GM21825 (cell line): ENCODE data around the gene MFAP5.
"Not testable (repeated sequence)": the region's sequence is repeated elsewhere in the genome, so short reads cannot be mapped to it uniquely, and the experiment has no call there.

Experiments used
- ATAC-seq: cut with Tn5 transposase; IDR thresholded peaks from one replicate; pipeline ENCODE4 v1.9.1; 2021; ENCODE audit warnings: mild to moderate bottlenecking, moderate library complexity; ENCODE audit not compliant: unreplicated experiment

MFAP5 gene

DNA sequence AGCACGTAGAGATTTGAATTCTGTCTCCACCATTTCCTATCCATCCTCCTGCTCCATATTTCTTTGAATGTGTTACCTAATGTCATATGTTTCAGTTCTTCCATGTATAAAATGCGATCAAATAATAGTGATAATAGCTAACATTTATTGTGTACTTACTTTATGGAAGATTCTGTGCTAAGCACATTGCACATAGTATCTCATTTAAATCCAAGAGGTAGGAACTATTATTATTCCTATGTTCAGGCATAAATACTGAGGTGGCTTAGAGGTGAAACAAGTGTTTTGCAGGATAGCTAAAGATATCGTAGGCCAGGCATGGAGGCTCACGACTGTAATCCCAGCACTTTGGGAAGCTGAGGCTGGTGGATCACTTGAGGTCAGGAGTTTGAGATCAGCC, 32.5 kb downstream of the MFAP5 start:
- ATAC-seq, result no peak

GRCh38 chr12:8629486-8630033, 33.1 kb downstream of the MFAP5 start:
- ATAC-seq, result peak; percentile 94

GRCh38 chr12:8628731-8629130, 33.9 kb downstream of the MFAP5 start:
- no peak for ATAC-seq

DNA sequence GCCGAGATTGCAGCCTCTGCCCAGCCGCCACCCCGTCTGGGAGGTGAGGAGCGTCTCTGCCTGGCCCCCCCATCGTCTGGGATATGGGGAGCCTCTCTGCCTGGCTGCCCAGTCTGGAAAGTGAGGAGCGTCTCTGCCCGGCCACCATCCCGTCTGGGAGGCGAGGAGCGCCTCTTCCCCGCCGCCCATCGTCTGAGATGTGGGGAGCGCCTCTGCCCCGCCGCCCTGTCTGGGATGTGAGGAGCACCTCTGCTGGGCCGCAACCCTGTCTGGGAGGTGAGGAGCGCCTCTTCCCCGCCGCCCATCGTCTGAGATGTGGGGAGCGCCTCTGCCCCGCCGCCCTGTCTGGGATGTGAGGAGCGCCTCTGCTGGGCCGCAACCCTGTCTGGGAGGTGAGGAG, 37.9 kb downstream of the MFAP5 start:
- not testable (repeated sequence) for ATAC-seq

GRCh38 chr12:8622646-8623045, 40.0 kb downstream of the MFAP5 start:
- ATAC-seq, result no peak

GRCh38 chr12:8615206-8615605, 47.4 kb downstream of the MFAP5 start:
- no peak for ATAC-seq

DNA sequence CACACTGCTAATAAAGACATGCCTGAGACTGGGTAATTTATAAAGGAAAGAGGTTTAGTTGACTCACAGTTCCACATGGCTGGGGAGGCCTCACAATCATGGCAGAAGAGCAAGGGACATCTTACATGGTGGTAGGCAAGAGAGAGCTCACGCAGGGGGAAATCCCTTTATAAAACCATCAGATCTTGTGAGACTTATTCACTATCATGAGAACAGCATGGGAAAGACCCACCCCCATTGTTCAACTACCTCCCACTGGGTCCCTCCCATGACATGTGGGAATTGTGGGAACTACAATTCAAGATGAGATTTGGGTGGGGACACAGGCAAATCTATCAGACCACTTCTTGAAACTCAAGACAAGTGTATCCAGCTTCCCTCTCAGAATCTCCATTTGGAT, 48.7 kb downstream of the MFAP5 start:
- not testable (repeated sequence) for ATAC-seq

DNA sequence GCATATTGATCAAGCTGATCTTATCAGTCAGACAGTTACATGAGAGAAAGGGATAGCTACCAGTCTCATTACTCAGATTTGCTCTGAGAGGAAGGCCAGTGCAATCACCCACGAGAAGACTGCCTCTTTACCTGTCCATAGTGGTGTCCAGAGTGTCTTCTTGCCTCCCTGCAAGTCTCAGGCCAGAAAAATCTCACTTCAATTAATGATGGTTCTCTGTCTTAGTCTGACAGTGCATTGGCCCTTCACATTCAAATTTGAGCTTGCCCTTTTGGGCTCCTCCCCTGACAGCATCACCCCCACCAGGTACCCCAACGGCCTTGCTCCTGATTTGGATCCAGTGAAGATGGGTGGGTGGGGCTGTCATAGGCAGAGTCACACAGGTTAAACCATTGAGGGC, 50.0 kb downstream of the MFAP5 start, which contains the start of gene AICDA:
AICDA (minus strand) TSS at position 231 of the 400 bp plus-strand sequence; CDS start at position 139, 92 bp downstream.
- ATAC-seq, result peak; percentile 36

DNA sequence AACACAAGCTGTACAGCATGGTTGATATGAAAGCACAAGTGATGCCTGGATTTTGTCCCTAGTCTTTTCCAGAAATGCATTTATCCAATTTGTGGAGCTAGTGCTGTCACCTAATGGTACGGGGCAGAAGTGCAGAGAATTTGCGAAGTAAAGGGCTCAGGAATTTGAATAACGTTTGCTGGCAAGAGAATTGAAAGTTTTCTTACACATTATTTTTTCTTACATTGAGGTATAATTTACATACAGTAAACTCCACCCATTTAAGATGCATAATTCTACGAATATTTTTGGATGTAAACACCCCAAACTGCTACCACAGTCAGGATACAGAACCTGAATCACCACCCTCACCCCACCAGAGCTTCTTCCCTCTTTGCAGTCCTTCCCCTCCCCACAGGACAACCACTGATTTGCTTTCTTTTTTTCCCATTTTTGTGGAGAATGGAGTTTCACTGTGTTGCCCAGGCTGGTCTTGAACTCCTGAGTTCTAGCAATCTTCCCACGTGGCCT, 53.5 kb downstream of the MFAP5 start:
- ATAC-seq, result no peak

DNA sequence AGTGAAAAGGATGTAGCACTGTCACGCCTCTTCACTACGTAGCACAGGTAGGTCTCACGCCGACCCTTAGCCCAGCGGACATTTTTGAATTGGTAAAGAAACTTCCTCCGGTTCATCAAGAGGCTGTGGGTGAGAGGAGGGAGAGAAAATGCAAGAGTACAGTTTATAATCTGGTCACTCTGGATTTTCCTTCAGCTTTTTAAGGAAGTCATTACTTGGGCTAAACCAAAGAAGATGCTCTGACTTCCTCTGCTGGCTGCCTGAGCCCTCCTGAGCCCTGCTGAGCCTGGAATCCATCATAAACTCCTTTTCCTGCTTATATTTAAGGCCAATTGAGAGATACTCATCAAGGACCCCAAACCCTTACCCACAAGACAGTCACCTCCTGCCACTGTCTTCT, 55.7 kb downstream of the MFAP5 start:
- ATAC-seq, result no peak

DNA sequence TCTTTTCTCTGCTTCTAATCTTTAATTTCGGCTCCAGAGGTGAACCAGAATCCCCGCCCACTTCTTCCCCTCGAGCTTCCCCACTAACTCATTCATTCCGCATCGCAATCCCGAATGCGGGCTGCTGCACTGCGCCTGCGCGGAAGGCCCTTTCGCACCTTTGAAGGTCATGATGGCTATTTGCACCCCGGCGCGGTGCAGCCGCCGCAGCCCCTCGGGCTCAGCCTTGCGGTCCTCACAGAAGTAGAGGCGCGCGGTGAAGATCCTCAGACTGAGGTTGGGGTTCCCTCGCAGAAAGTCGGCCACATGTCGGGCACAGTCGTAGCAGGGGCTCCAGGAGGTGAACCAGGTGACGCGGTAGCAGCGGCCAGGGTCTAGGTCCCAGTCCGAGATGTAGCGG, 57.6 kb downstream of the MFAP5 start:
- ATAC-seq, result no peak

DNA sequence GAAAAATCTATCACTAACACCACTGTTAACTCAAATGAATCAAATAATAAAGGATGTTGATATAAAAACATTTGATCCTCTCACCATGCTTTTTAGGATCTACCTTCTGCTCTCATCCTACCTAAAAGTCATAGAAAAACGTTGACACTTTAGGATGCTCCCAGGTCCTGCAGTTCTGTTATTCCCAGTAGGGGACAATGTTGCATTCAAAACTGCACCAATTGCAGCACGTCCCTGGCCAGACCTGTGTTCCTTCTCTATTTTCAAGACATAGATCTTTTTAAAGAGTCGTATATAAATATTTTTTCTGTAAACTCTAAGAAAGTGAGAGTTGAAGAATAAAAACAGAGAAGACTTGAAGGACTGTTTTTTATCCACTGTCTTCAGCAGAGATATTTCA, 58.8 kb downstream of the MFAP5 start:
- no peak for ATAC-seq

- ATAC-seq, result no peak
These were observed 59.3 kb downstream of the MFAP5 start for GRCh38 chr12:8603286-8603685.

- no peak for ATAC-seq
These were observed 66.1 kb downstream of the MFAP5 start for GRCh38 chr12:8596561-8596960.
